ENCODE results near the gene DDO. TPM values are rescaled to one million over a fixed set of nuclear protein-coding genes. Genes with fewer than 3 reads are reported as not detected.

Gene DDO
- total and polyA plus RNA-seq, 9 donors = 0.45 to 2.5 (median 0.88) TPM; not detected in 3

GRCh38 chr6:110410511-110410910 is 4.9 kb downstream of the DDO start:
- Histone ChIP-seq H3K27ac (no peak overlapping the region), H3K36me3 (no peaks in the 10 kb centered on the region), H3K9me3 (no peaks in the 10 kb centered on the region), H3K27me3 (no peaks in the 10 kb centered on the region), H3K4me1 (ENCODE audit: insufficient read depth) (no peaks in the 10 kb centered on the region), H3K4me3 (no peak overlapping the region)
- TF ChIP-seq EP300 (IDR thresholded peaks at IDR 0.05) (no peak), POLR2A (IDR thresholded peaks at IDR 0.05) (no peak), CTCF (IDR thresholded peaks at IDR 0.05) (no peak)
- 59 to 74% (median 66%) methylated on average over 4 of the region's 4 CpGs for WGBS, 3 donors
- DNase-seq = no peak
- intact Hi-C loops (cut with DNase I) = no loop called here

DNA sequence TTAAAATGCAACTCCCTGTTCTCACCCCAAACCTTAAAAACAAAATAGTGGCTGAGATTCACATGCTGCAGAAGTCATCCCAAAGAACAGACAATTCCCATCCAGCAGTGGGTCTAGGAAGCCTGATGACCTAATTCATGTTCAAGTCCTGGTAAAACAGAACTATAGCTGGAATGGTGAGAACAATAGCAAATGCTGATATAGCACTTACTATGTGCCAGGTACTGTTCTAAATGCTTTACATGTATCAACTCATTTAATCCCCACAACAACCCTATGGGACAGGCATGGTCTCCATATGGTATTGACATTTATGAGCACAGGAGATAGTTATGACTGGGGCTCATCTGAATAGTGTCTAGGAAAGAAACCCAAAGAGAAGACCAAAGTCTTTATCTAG is 5.6 kb downstream of the DDO start:
- H3K4me1 ChIP-seq (ENCODE audit: insufficient read depth) = no peaks in the 10 kb centered on the region
- no peaks in the 10 kb centered on the region for H3K9me3 ChIP-seq
- intact Hi-C loops (cut with DNase I) = no loop called here
- no peaks in the 10 kb centered on the region for H3K27me3 ChIP-seq
- H3K4me3 ChIP-seq = no peak overlapping the region
- no peaks in the 10 kb centered on the region for H3K36me3 ChIP-seq
- H3K27ac ChIP-seq = no peak overlapping the region
- TF ChIP-seq CTCF (IDR thresholded peaks at IDR 0.05) (no peak), POLR2A (IDR thresholded peaks at IDR 0.05) (no peak), EP300 (IDR thresholded peaks at IDR 0.05) (no peak)
- DNase-seq = no peak

GRCh38 chr6:110408901-110409300 is 6.5 kb downstream of the DDO start:
- no peaks in the 10 kb centered on the region for H3K27me3 ChIP-seq
- intact Hi-C loops (cut with DNase I) = no loop called here
- 58 to 71% (median 59%) methylated on average over 6 of the region's 6 CpGs for WGBS, 3 donors
- H3K4me1 ChIP-seq (ENCODE audit: insufficient read depth) = no peaks in the 10 kb centered on the region
- no peak for TF ChIP-seq EP300 (IDR thresholded peaks at IDR 0.05)
- no peak for TF ChIP-seq POLR2A (IDR thresholded peaks at IDR 0.05)
- no peak for TF ChIP-seq CTCF (IDR thresholded peaks at IDR 0.05)
- no peaks in the 10 kb centered on the region for H3K9me3 ChIP-seq
- no peak for DNase-seq
- H3K4me3 ChIP-seq = no peak overlapping the region
- no peaks in the 10 kb centered on the region for H3K36me3 ChIP-seq
- no peak overlapping the region for H3K27ac ChIP-seq

GRCh38 chr6:110404607-110405006 is 10.8 kb downstream of the DDO start:
- DNase-seq = no peak
- Histone ChIP-seq H3K4me1 (ENCODE audit: insufficient read depth) (peaks cover 2% of the 10 kb centered on the region), H3K27ac (no peak overlapping the region), H3K27me3 (no peaks in the 10 kb centered on the region), H3K36me3 (no peaks in the 10 kb centered on the region), H3K9me3 (no peaks in the 10 kb centered on the region), H3K4me3 (no peak overlapping the region)
- TF ChIP-seq POLR2A (IDR thresholded peaks at IDR 0.05) (no peak), CTCF (IDR thresholded peaks at IDR 0.05) (no peak), EP300 (IDR thresholded peaks at IDR 0.05) (no peak)
- intact Hi-C loops (cut with DNase I) = no loop called here
- 48 to 58% (median 56%) methylated on average over 8 of the region's 8 CpGs for WGBS, 3 donors

All from ovary (tissue), 9 donors.